ENCODE data around the gene OOSP2.

GRCh38 chr11:60056349-60056969, 16.2 kb downstream of the OOSP2 start, which contains the start of gene MS4A3:
- TF ChIP-seq CTCF (conservative IDR thresholded peaks at IDR 0.05; ENCODE audit: low read depth, low read length): no peak
- no peak for TF ChIP-seq EZH2 (IDR thresholded peaks at IDR 0.05; ENCODE audit: borderline replicate concordance, low read depth, low read length, poor library complexity, severe bottlenecking)
